Measurements from ENCODE around the gene CACNG1.
"Not testable (repeated sequence)": the region's sequence is repeated elsewhere in the genome, so short reads cannot be mapped to it uniquely, and the experiment has no call there.

CACNG1 gene

GRCh38 chr17:67026341-67026740 lies 18.0 kb upstream of the CACNG1 start:
- DNase-seq: no peak

DNA sequence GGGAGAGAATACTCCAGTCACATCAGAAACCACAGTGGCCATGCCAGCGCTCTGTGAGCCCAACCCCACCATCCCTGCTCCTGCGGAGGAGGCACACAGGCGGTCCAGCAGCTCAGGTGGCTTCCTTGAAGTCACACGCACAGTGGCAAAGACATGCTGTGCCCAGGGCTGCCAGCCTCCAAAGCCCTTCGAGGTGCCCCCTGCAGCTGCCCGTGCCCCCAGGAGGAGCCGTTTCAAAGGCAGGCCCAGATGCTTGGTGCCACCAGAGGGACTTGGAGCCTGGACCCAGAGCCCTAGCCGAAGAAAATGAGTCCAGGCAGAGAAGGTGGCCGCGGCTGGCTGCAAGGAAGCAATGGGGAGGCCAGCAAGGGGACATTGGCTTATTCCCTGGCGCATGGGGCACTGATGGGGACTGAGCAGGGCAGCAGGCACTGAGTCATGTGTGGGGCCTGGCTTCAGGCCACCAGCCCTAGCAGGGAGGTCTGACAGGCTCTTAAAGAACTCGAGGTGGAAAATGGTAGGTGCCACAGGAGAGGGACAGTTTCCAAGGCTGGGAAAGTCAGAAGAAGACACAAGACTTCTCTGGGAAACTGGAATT lies 17.2 kb upstream of the CACNG1 start:
- no peak for DNase-seq

- DNase-seq: no peak
Measured at GRCh38 chr17:67030641-67031040, 13.7 kb upstream of the CACNG1 start.

GRCh38 chr17:67032382-67032781 lies 12.0 kb upstream of the CACNG1 start:
- no peak for DNase-seq

DNA sequence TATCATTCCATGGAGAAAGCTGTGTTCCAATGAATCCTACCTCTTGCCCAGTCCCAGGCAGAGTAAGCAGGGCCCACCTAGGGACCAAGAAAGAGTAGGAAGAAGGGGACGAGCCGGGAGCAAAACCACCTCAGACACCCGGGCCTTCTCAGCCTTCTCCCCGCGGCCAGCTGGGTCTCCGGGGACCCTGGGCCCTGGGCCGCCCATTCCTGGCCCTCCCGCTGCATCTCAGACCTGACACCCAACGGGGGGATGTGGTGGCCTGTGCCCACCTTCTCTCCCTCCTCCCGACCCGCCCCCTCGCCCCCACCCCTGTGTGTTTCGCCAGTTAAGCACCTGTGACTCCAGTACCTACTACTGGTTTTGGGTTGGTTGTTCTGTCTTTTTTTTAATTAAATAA lies 11.4 kb upstream of the CACNG1 start:
- no peak for DNase-seq

DNA sequence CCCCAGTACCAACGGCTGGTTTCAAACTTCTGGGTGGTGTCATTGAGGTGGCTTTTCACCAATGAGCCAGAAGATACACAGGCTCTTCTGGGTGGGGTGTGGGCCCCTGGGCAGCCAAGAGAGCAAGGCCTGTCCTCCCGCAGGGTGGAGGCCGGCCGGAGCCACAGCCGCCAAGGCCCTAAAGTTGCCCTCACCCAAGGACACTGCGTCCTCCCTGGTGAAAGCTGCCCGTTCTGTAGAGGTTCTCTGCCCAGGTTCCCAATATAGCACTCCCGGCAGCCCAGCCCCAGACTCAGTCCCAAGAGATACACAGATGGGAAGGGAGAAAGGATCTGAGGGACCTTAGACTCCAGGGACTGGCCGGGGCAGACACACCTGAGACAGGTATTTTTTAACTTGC lies 10.7 kb upstream of the CACNG1 start:
- no peak for DNase-seq

DNA sequence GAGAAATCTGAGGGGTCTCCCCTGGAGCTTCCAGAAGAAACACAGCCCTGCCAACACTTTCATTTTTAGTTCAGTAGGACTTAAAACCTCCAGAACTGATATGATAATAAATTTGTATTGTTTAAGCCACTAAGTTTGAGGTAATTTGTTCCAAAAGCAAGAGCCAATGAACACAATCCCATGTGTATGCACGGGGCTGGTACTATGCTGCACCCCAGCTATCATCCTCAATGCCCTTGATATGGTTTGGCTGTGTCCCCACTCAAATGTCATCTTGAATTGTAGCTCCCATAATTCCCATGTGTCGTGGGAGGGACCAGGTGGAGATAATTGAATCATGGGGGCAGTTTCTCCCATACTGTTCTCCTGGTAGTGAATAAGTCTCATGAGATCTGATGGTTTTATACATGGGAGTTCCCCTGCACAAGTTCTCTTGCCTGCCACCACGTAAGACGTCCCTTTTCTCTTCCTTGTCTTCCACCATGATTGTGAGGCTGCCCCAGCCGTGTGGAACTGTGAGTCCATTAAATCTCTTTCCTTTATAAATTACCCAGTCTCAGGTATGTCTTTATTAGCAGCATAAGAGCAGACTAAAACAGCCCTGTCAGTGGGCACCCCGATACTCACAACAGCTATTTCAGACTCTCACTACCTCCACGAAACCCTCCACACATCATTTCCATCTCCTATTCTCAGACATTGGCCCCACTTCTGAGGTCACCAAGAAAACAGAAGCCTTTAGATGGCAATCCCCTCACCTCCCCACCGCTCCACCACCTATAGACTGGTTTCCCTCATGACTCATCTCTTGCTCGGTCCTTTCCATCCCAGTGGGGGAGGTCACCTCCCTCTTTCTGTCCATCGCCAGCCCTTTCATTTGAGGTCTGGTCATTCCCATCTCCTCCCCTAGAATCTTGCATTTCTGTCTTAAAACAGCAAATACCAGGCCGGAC lies 8.9 kb upstream of the CACNG1 start:
- DNase-seq: no peak

- DNase-seq: no peak
Measured at GRCh38 chr17:67038861-67039365, 5.4 kb upstream of the CACNG1 start.

- no peak for DNase-seq
Measured at GRCh38 chr17:67040652-67041051, 3.7 kb upstream of the CACNG1 start.

DNA sequence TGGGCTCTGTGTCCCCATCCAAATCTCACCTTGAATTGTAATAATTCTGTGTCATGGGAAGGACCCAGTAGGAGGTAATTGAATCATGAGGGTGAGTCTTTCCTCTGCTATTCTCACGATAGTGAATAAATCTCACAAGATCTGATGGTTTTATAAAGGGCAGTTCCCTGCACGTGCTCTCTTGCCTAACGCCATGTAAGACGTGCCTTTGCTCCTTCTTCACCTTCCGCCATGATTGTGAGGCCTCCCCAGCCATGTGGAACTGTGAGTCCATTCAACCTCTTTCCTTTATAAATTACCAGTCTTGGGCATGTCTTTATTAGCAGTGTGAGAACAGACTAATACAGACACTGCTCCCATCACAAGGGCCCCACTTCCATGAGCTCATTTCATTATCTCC lies 3.2 kb upstream of the CACNG1 start:
- not testable (repeated sequence) for DNase-seq

- no peak for DNase-seq
Measured at GRCh38 chr17:67041531-67041930, 2.8 kb upstream of the CACNG1 start.

- no peak for DNase-seq
Measured at GRCh38 chr17:67041941-67042899, 2.1 kb upstream of the CACNG1 start.

DNA sequence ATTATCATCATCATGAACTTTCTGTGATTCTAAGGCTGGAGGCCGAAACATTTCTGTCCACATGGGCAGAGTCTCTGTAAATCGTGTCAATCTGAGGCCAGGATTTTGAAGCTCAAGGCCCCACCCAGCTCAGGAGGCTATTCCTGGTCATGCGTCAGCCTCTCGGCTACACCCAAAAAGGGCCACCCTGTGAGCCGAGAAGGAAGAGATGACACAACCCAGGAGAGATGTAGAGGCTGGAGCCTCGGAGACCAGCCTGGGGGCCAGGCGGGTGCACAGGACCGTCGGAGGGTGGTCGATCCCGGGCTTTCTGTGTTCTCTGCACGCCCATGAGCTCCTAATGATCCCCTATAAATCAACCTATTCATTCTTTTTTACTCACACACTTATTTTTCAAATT lies 1.1 kb upstream of the CACNG1 start:
- no peak for DNase-seq

DNA sequence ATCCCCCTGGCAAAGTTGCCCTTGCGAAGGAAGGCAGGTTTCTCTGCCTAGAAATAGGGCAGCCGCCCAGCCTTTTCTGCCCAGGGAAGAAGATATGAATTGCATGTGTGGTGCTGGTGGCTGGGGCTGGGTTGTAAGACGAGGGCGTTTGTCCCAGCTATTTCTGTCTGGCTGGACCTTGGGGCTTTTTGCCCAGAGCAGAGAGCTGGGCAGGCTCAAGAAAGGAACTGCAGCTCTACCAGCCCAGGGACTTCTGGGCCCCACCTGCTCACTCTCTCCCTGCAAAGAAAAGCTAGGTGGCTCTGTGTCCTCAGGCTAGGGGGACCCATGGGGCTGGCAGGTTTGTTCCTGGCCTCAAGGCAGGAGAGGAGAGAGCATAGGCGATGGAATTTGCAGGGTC lies 586 bp downstream of the CACNG1 start:
- no peak for DNase-seq

GRCh38 chr17:67046398-67046797 lies 2.0 kb downstream of the CACNG1 start:
- no peak for DNase-seq

- DNase-seq: no peak
Measured at GRCh38 chr17:67047382-67047781, 3.0 kb downstream of the CACNG1 start.

- DNase-seq: no peak
Measured at GRCh38 chr17:67049025-67049739, 4.8 kb downstream of the CACNG1 start.

- DNase-seq: no peak
Measured at GRCh38 chr17:67050066-67050465, 5.7 kb downstream of the CACNG1 start.

DNA sequence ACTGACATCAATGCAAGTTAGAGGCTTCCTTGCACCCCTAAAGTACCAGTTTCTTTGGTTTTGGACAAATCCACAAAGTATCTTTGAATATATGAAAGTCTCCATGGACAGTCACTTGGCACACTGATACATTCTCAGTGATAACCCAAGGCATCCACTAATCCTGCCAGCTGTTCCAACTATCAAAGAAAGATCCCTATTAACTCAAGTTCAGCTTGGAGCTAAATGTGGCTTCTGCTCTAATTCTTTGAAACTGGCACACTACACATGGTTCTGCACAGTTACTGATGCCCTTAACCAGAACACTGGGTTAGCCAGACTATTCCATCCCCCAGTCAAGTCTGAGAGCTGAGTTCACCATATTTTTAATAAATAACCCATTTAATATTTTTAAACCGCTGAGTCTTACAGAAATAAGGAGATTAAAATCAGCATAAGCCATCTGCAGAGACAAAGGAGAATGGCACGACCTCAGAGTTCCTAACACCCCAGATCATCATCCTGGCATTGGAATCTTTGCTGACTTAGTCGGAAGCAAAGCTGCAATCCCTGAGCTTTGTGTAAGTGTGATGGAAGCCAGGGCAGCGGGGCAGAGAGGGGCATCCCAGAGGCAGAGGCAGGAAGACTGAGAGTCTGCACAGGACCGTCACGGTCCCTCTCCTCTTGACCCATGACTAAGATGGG lies 6.3 kb downstream of the CACNG1 start:
- no peak for DNase-seq

GRCh38 chr17:67051155-67051538 lies 6.8 kb downstream of the CACNG1 start:
- DNase-seq: no peak

- no peak for DNase-seq
Measured at GRCh38 chr17:67051837-67052236, 7.5 kb downstream of the CACNG1 start.

Measured in NCI-H446 treated with DMSO at 0.1 percent for 48 hours (cell line).